Caco-2 (cell line): ENCODE results near the gene IRX2. TPM values are rescaled to one million over a fixed set of nuclear protein-coding genes. Genes with fewer than 3 reads are reported as not detected.

Experiments used
- BruUV-seq: library from RNA; stranded (reverse); fragments of 400-500 nt; replicated peaks from 2 replicates; lab custom pipeline; 2021; lab: Mats Ljungman, UMichigan
- CTCF ChIA-PET: fragments of 300-600 bp; sonication (Branson Sonifier 250); formaldehyde crosslinking; loops from one replicate; lab custom pipeline; 2022; ENCODE audit warnings: antibody characterized with exemption; lab: Charles Lee
- POLR2A ChIA-PET: fragments of 300-600 bp; sonication (Branson Sonifier 250); formaldehyde crosslinking; loops from one replicate; lab custom pipeline; 2022; ENCODE audit warnings: antibody characterized with exemption; lab: Charles Lee
- DNase-seq, 2 experiments: peaks; one replicate each; pipeline versions ENCODE4 v3.0.0 to v3.0.0-alpha.2; 2020 to 2022
- H3K27me3 ChIP-seq: replicated peaks from 2 replicates; pipeline ENCODE4 v1.6.0; 2011; ENCODE audit warnings: low read length; ENCODE audit not compliant: control insufficient read depth, insufficient read depth
- H3K36me3 ChIP-seq: 2 replicates; pipeline ENCODE4 v1.5.1; 2011; ENCODE audit warnings: low read length; ENCODE audit not compliant: control insufficient read depth, insufficient read depth
- H3K4me1 ChIP-seq: fragments of 250-450 bp; sonication (Bioruptor Pico); 2 replicates; pipeline ENCODE4 v1.5.1; 2020; ENCODE audit warnings: mild to moderate bottlenecking
- H3K4me3 ChIP-seq: 2 replicates; pipeline ENCODE4 v1.5.1; 2011; ENCODE audit warnings: low read depth, mild to moderate bottlenecking, control low read depth, low read length
- H3K9me3 ChIP-seq: fragments of 250-450 bp; sonication (Bioruptor Pico); 2 replicates; pipeline ENCODE4 v1.5.1; 2020; ENCODE audit warnings: mild to moderate bottlenecking, moderate library complexity
- H3K27ac Mint-ChIP-seq: one replicate; pipeline ENCODE4 v1.8.0; 2022; ENCODE audit warnings: mixed read lengths; ENCODE audit not compliant: unreplicated experiment
- H3K27me3 Mint-ChIP-seq: one replicate; pipeline ENCODE4 v1.8.0; 2022; ENCODE audit warnings: mixed read lengths; ENCODE audit not compliant: insufficient read depth, unreplicated experiment
- H3K36me3 Mint-ChIP-seq: one replicate; pipeline ENCODE4 v1.8.0; 2022; ENCODE audit warnings: mild to moderate bottlenecking, mixed read lengths; ENCODE audit not compliant: insufficient read depth, unreplicated experiment
- H3K4me1 Mint-ChIP-seq: one replicate; pipeline ENCODE4 v1.8.0; 2022; ENCODE audit warnings: low read depth, mixed read lengths; ENCODE audit not compliant: unreplicated experiment
- H3K4me3 Mint-ChIP-seq: one replicate; pipeline ENCODE4 v1.8.0; 2022; ENCODE audit warnings: mild to moderate bottlenecking, moderate library complexity, mixed read lengths; ENCODE audit not compliant: unreplicated experiment
- H3K9me3 Mint-ChIP-seq: one replicate; pipeline ENCODE4 v1.8.0; 2022; ENCODE audit warnings: mixed read lengths; ENCODE audit not compliant: unreplicated experiment
- CTCF ChIP-seq, 2 experiments: fragments of 200-600 bp in 1 of 2; IDR thresholded peaks; 1 replicate in 1 of 2; 2 replicates in 1 of 2; pipeline versions ENCODE4 v1.5.1 to v1.8.0; 2011 to 2022; ENCODE audit warnings: antibody characterized with exemption in 1 of 2, control low read depth in 1 of 2, inconsistent platforms in 1 of 2, low read depth in 1 of 2, low read length in 1 of 2, mild to moderate bottlenecking in 1 of 2, moderate library complexity in 1 of 2; ENCODE audit not compliant: insufficient read depth in 1 of 2, severe bottlenecking in 1 of 2, unreplicated experiment in 1 of 2
- intact Hi-C: fragments of 100-400 bp; cut with micrococcal nuclease; formaldehyde crosslinking; loops from one replicate; pipeline ENCODE4 v1.10.0; 2022; ENCODE audit not compliant: unreplicated experiment
- total RNA-seq: library from RNA; stranded (reverse); gene quantifications from 2 replicates; pipeline ENCODE4 v1.2.3, GENCODE V29; 2022

Gene IRX2
- total RNA-seq, 1 experiment from 2014 or later, result 44.1 TPM

GRCh38 chr5:2738156-2738699 is 13.2 kb downstream of the IRX2 start:
- Histone ChIP-seq H3K36me3 (no peaks in the 10 kb centered on the region), H3K4me1 (peaks cover 16% of the 10 kb centered on the region), H3K27me3 (no peaks in the 10 kb centered on the region), H3K4me3 (no peak overlapping the region), H3K9me3 (no peaks in the 10 kb centered on the region)
- intact Hi-C loops, result no loop called here
- Mint-ChIP-seq H3K36me3 (peaks cover 22% of the 10 kb centered on the region), H3K9me3 (no peaks in the 10 kb centered on the region), H3K4me3 (no peak overlapping the region), H3K27ac (no peak overlapping the region), H3K4me1 (peaks cover 9% of the 10 kb centered on the region), H3K27me3 (peaks cover 1% of the 10 kb centered on the region)
- no TSS peak for BruUV-seq
- no peak for DNase-seq
- ChIA-PET POLR2A (no interaction called here), CTCF (no interaction called here)
- TF ChIP-seq CTCF (IDR thresholded peaks at IDR 0.05; ENCODE audit: insufficient read depth in 1 of 2, low read depth in 1 of 2, low read length in 1 of 2, severe bottlenecking in 1 of 2, unreplicated experiment in 1 of 2), result no peak

- H3K9me3 Mint-ChIP-seq, result no peaks in the 10 kb centered on the region
- Histone ChIP-seq H3K4me3 (no peak overlapping the region), H3K4me1 (peaks cover 12% of the 10 kb centered on the region), H3K9me3 (no peaks in the 10 kb centered on the region), H3K36me3 (no peaks in the 10 kb centered on the region), H3K27me3 (no peaks in the 10 kb centered on the region)
- no TSS peak for BruUV-seq
- H3K27me3 Mint-ChIP-seq, result peaks cover 3% of the 10 kb centered on the region
- no peak for TF ChIP-seq CTCF (IDR thresholded peaks at IDR 0.05; ENCODE audit: insufficient read depth in 1 of 2, low read depth in 1 of 2, low read length in 1 of 2, severe bottlenecking in 1 of 2, unreplicated experiment in 1 of 2)
- ChIA-PET CTCF (no interaction called here), POLR2A (no interaction called here)
- no peak overlapping the region for H3K27ac Mint-ChIP-seq
- peaks cover 15% of the 10 kb centered on the region for H3K4me1 Mint-ChIP-seq
- H3K36me3 Mint-ChIP-seq, result peaks cover 20% of the 10 kb centered on the region
- DNase-seq, result no peak
- H3K4me3 Mint-ChIP-seq, result no peak overlapping the region
- intact Hi-C loops, result no loop called here
Observed at GRCh38 chr5:2737273-2738155, 14.0 kb downstream of the IRX2 start.

GRCh38 chr5:2736872-2737271 is 14.6 kb downstream of the IRX2 start:
- Mint-ChIP-seq H3K27ac (no peak overlapping the region), H3K9me3 (no peaks in the 10 kb centered on the region), H3K36me3 (peaks cover 16% of the 10 kb centered on the region), H3K4me1 (peaks cover 13% of the 10 kb centered on the region), H3K27me3 (peaks cover 3% of the 10 kb centered on the region), H3K4me3 (no peak overlapping the region)
- no peak overlapping the region for H3K4me3 ChIP-seq
- no peak for TF ChIP-seq CTCF (IDR thresholded peaks at IDR 0.05; ENCODE audit: insufficient read depth in 1 of 2, low read depth in 1 of 2, low read length in 1 of 2, severe bottlenecking in 1 of 2, unreplicated experiment in 1 of 2)
- ChIA-PET CTCF (no interaction called here), POLR2A (no interaction called here)
- peaks cover 6% of the 10 kb centered on the region for H3K4me1 ChIP-seq
- no TSS peak for BruUV-seq
- no peaks in the 10 kb centered on the region for H3K9me3 ChIP-seq
- no peaks in the 10 kb centered on the region for H3K36me3 ChIP-seq
- H3K27me3 ChIP-seq, result no peaks in the 10 kb centered on the region
- intact Hi-C loops, result no loop called here
- no peak for DNase-seq
